NCI-H524 (cell line): Measurements from ENCODE around the gene PLSCR2.
"Not testable (repeated sequence)": the region's sequence is repeated elsewhere in the genome, so short reads cannot be mapped to it uniquely, and the experiment has no call there.

Experiments used
- DNase-seq, 2 experiments: peaks; one replicate each; lab custom pipeline; 2025; lab: John Stamatoyannopoulos, UW

PLSCR2 gene, protein sequence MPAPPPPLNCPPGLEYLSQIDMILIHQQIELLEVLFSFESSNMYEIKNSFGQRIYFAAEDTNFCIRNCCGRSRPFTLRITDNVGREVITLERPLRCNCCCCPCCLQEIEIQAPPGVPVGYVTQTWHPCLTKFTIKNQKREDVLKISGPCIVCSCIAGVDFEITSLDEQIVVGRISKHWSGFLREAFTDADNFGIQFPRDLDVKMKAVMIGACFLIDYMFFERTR

GRCh38 chr3:146469150-146470017 is at the start of gene PLSCR2:
Gene PLSCR2 (minus strand): TSS chr3:146469561. CDS start chr3:146459904, 9,657 bp downstream.
- peak; percentile 46 to 61 for DNase-seq

DNA sequence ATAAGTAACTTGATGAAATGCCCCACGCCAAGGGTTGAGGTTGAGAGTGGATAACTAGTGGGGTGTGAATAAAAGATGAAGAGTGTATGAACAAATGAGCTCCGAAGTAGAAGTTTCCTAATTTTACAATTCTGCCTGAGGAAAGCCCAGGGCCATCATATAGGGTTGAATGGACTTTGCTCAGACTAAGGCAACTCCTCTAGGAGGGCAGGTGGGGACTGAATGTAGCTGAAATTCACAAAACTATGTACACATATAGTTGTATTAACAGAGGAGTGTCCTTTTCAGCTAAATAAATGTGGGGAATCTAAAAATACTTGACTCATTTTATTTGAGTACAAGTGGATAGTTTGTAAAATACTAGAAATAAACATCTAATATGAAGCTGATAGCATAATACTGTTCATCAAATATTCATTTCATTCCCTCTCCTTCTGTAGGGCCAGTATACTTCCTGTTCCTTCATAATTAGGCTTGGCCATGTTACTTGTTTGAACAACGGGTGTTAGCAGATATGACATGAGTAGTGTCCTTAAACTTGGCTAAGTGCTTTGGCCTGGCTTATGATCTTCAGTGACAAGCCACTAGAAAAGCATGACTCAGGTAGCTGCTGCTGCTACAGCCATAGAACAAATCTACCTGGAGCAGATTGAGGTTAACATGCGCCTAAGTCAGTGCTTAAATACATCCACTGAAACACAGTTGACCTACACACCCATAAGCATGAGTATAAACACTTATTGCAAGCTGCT is 48.5 kb upstream of the PLSCR2 start:
- peak; percentile 32 to 64 for DNase-seq

- peak in 1 of 2 experiments; percentile 10 for DNase-seq
These were observed 44.2 kb upstream of the PLSCR2 start for GRCh38 chr3:146513386-146514051.

GRCh38 chr3:146511402-146512134 is 42.2 kb upstream of the PLSCR2 start:
- DNase-seq, result no peak

DNA sequence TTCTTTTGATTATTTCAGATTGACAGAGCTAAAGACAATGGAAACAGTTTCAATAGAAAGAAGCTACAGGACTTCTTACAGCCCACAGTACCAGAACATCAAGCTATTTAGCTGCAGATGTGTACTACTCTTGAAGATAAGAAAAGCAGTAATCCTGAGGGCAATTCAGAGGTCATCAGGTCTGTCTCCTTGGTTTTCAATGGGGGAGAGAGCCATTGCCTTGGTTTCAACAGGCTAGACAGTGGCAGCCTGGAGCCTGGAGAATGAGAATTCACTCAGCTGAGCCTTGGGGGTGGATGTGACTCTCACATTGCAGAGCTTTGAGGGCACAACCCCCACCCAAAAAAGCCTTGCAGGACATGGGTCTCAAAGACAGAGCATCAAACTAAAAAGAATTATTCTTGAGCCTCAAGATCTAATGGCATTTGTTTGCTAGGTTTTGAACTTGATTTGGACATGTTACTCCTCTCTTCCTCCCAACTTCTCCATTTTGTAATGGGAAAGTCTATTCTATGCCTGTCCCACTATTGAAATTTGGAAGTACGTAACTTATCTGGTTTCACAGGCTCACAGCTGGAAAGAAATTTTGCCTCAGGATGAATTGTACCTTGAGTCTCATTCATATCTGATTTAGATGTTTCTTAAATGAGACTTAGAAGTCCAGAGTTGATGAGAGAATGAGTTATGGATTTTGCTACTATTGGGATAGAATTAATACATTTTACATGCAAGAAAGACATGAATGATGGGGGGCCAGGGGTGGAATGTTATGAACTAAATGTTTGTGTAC is 38.2 kb upstream of the PLSCR2 start:
- no peak for DNase-seq

DNA sequence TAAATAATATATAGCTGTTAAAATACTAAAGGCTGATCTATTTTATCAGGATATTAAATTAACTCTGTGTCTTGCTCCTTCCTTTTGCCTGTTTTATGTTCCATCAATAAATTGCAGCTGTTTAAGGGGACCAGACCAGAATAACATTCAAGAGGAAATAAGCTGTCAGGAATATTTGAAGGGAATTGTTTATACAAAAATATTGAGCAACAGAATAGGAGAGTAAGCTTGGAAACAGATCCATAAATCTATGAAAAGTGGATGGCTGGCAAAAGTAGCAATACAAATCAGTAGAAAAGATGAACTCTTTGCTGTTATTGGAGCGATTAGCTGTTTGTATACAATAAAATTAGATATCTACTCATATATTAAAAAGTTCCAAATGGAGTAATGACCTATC is 36.2 kb upstream of the PLSCR2 start:
- no peak for DNase-seq

- DNase-seq, result no peak
These were observed 35.3 kb upstream of the PLSCR2 start for GRCh38 chr3:146504498-146505197.

GRCh38 chr3:146503461-146504202 is 34.3 kb upstream of the PLSCR2 start:
- no peak for DNase-seq

GRCh38 chr3:146502887-146503460 is 33.6 kb upstream of the PLSCR2 start:
- DNase-seq, result no peak

GRCh38 chr3:146501752-146502151 is 32.4 kb upstream of the PLSCR2 start:
- no peak for DNase-seq

DNA sequence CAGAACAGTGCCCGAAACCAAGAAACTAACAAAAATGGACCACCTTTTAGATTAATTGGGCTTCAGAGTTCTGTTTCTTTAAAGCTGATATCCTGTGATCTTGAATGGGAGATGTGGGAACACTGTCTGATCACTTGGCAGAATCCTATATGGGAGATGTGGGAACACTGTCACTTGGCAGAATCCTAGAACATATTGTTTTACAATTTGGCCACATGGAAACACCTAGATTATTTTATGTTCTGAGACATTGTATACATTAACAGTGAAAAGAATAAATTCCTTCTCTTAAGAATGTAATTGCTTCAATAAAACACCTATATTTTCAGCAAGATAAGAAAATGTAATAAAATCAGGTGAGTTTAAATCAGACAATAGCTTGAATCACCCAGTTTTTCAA is 30.3 kb upstream of the PLSCR2 start:
- DNase-seq, result no peak

DNA sequence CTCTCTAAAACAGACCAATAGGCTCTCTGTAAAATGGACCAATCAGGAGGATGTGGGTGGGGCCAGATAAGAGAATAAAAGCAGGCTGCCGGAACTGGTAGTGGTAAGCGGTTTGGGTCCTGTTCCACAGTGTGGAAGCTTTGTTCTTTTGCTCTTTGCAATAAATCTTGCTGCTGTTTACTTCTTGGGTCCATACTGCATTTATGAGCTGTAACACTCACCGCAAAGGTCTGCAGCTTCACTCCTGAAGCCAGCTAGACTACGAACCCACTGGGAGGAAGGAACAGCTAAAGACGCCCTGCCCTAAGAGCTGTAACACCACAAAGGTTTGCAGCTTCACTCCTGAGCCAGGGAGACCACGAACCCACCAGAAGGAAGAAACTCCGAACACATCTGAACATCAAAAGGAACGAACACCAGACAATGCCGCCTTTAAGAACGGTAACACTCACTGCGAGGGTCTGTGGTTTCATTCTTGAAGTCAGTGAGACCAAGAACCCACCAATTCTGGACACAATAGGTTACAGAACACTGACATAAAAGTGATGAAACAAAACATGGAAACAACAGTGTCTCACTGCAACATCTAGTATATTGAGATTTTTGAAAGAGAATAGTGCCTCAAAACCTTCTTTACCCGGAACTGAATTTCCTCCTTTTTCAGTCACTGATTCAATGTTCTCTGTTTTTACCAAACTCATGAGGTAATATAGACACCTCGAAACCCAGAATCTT is 28.8 kb upstream of the PLSCR2 start:
- no peak for DNase-seq

GRCh38 chr3:146497145-146497843 is 27.9 kb upstream of the PLSCR2 start:
- DNase-seq, result not testable (repeated sequence)

DNA sequence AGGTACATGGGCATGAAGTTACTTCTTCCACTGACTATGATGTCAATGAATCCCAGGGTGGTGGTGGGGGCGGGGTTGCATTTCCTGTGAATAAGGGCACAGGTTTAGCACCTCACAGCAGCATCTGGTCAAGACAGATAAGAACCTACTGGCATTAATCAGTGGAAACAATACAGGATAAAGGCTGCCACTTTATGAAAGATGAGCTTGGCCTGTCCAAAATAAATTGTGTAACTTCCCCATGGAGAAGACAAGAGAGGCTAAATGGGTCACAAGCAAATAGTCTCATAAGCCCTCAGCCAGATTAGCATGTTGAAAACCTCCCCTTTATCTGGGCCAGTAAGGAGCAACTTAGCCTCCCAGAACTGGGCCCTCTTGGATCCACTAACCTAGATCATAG is 27.4 kb upstream of the PLSCR2 start:
- no peak for DNase-seq

GRCh38 chr3:146496251-146496650 is 26.9 kb upstream of the PLSCR2 start:
- no peak for DNase-seq

DNA sequence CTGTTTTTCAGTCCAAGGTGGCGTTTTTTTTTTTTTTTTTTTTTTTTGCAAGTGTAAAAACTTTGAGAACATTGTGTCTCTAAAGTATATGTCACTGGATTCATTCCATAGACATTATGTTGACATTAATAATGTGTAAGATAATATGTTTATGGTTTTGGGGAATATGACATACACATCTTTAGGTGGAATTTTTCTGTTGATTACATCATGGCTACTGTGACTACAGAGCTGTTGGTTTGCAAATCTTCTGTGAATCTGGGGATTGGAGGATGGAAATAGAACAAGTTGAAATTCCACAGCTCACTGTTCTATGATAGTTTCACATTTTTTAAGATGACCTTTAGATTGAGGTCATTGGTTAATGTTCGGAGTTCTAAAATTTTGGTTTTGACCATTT is 24.4 kb upstream of the PLSCR2 start:
- no peak for DNase-seq

DNA sequence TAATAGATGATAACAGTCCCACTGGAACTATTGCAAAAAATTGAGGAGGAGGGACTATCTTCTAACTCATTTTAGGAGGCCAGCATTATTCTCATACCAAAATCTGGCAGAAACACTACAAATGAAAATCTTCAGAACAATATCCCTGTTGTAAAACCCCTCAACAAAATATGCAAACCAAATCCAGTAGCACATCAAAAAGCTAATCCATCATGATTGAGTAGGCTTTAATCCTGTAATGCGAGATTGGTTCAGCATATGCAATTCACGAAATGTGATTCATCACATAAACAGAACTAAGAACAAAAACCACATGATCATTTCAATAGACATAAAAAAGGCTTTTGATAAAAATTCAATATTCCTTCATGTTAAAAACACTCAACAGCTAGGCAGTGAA is 23.9 kb upstream of the PLSCR2 start:
- DNase-seq, result peak; percentile 23 to 79

GRCh38 chr3:146491303-146491702 is 21.9 kb upstream of the PLSCR2 start:
- no peak for DNase-seq
